SK-N-MC (cell line): ENCODE data around the gene FAM168A.

Experiments
- EZH2 ChIP-seq: fragments of 200-600 bp; sonication (generic); IDR thresholded peaks from one replicate; pipeline ENCODE4 v1.6.1; 2017; ENCODE audit warnings: antibody characterized with exemption
- FOXP2 ChIP-seq: optimal IDR thresholded peaks from 2 replicates; pipeline ENCODE3; 2011; ENCODE audit warnings: mild to moderate bottlenecking, moderate library complexity; ENCODE audit not compliant: insufficient read depth; ENCODE audit errors: extremely low read length, control extremely low read depth
- POLR2AphosphoS5 ChIP-seq: IDR thresholded peaks from 2 replicates; pipeline ENCODE4 v1.6.1; 2012; ENCODE audit warnings: mild to moderate bottlenecking, low read depth, low read length, borderline replicate concordance

DNA sequence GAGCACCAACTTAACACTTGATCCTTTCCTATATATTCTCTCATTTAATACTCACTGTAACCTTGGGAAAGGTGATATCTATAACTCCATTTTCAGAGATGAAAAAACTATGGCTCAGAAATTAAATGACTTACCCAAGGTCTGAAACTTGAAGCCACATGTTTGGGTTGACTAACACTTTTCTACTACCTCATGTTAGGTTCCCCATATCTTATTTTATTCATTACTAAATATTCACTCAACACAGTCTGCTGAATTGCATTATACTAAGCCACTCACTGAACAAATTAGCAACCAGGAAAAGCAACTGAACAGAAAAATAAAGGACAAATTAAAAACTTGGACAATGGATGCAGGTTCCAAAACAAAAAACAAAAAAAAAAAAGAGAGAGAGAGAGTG is 59.9 kb downstream of the FAM168A start:
- TF ChIP-seq POLR2AphosphoS5 (no peak), EZH2 (no peak), FOXP2 (no peak)
